ENCODE results near the gene WNT2.

- TF ChIP-seq E2F4 (IDR thresholded peaks at IDR 0.05; ENCODE audit: low read depth, low read length): no peak
- no peak for TF ChIP-seq POLR2A (IDR thresholded peaks at IDR 0.05; ENCODE audit: low read depth, low read length)
These were observed 71.2 kb downstream of the WNT2 start for GRCh38 chr7:117251687-117252086.

All from GM12878 (cell line).